CD4-positive, alpha-beta T cell treated with Interleukin-17A for 1 hour (primary cell): ENCODE measurements around the gene PHACTR3.

Source experiments
- DNase-seq: peaks from one replicate; pipeline ENCODE4 v3.0.0-alpha.2; 2020

PHACTR3 gene

DNA sequence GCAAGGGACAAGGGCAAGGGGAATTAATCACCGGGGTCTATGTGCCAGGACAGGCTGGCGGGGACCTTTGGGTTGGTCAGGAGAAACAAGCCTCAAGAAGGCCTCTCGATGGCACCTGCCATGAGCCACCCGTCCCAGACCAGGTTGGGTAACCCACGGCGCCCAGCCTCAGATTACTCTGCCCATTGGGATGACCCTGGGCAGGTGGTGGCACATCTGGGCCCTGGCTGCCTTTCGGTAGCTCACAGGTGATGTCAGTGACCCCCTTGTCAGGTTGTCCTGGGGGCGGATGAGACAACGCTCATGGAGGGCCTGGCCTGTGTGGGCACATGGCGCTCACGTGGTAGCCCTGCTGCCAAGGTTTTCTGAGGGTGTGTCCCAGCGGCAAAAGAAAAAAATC, 176.9 kb downstream of the PHACTR3 start:
- no peak for DNase-seq

DNA sequence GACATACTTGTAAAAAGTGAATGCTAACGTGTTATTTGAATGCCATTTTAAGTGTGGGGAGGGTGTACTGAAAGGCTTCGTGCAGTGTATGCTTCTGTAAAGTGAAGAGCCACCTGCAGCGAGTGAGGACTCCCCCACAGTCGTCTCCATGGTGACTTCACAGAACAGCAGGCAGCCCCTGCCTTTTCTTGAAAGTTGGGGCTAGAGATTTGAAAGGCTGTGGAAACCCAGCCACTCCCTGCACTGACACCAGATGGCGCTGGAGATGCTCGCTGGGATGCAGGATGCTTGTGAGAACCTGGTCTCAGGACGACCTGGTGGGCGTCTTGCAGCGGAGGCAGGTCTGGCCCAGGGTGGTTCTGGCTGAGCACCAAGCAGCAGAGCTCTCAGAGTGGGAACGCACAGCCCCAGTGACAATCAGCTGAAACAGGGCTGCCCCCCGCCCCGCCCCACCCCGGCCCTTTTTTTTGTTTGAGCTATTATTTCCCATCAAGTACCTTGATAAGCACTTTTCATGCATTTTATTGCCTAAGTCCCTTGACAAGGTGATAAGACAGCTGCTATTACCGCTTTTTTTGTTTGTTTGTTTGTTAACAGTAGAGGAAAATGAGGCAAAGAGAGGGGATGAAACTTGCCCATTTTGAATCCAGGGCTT, 178.8 kb downstream of the PHACTR3 start:
- DNase-seq = no peak

DNA sequence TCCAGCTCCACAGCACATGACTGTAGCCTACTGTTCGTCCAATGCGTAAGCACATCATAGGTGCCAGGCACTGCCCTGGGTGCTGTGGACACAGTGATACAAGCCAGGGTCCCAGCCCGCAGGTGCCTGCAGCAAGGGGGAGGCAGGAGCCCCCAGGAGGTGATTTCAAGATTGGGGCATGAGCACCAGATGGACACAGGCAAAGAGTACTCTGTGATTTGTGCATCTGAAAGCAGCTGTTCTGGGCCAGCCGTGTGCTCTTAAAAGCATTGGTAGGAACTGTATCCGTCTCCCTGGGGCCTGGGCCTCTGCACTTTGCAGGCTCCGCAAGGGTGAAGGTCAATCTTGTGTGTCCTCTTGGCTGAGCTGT, 179.3 kb downstream of the PHACTR3 start:
- DNase-seq = no peak

DNA sequence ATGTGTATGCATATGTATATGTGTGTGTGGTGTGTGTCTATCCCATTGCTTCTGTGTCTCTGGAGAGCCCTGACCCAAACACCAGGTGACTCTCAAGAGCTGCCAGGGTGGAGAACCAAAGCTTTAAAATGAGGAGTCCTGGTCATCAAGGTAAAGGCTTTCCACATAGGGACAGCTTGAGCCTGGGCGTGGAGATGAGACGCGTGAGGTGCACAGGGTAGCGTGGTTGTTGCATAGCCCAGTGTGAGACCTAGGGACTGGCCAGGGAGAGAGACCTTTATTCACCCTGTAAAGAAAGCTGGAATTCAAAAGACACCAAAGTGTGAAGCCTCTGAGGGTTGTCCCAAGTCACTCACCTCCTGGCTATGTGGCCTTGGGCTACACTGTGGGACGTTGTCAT, 180.0 kb downstream of the PHACTR3 start:
- DNase-seq = no peak

DNA sequence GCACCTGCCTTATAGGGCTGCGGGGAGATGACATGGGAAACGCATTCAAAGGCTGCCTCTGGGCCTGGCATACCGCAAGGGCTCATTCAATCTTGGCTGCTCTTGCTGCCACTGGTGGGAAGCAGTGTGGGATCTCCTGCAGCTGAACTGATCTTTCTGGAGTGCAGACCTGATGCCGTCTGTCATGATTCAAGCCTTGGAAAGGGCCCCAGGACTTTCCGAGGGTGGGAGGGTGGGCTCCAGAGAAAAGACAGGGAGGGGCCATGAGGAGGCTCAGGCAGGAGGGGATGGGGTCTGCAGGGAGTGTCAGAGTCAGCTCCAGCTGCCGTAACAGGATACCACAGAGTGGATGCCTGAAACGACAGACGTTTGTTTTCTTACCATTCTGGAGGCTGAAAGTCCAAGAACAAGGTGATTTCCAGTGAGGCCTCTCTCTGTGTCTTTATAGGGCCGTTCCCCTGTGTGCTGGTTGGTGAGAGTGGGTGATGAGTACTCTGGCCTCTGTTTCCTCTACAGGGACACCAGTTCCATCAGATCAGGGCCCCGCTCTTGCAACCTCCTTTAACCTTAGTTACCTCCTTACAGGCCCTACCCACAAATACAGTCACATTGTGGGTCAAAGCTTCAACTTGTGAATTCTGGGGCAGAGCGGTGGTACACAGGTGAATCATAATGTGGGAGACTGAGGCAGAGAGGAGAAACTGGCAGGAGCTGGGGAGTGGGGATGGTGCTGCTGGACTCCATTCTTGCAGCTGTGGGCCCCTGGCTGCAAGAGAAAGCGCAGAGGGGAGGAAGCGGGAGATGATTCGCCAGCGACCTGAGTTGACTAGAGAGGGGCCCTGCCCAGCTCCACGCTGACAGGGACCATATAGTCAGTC, 180.7 kb downstream of the PHACTR3 start:
- DNase-seq = no peak

DNA sequence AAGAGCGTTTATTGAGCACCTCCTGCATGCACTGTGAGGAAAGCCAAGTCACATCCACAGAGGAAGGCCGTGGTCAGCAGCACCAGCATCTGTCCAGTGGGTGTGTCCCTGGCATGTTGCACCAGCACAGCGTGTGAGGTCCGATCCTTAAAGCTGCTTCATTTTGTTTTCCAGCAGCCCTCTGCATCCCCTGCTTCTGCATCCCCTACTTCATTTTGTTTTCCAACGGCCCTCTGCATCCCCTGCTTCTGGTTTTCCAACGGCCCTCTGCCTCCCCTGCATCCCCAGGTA, 181.3 kb downstream of the PHACTR3 start:
- no peak for DNase-seq

DNA sequence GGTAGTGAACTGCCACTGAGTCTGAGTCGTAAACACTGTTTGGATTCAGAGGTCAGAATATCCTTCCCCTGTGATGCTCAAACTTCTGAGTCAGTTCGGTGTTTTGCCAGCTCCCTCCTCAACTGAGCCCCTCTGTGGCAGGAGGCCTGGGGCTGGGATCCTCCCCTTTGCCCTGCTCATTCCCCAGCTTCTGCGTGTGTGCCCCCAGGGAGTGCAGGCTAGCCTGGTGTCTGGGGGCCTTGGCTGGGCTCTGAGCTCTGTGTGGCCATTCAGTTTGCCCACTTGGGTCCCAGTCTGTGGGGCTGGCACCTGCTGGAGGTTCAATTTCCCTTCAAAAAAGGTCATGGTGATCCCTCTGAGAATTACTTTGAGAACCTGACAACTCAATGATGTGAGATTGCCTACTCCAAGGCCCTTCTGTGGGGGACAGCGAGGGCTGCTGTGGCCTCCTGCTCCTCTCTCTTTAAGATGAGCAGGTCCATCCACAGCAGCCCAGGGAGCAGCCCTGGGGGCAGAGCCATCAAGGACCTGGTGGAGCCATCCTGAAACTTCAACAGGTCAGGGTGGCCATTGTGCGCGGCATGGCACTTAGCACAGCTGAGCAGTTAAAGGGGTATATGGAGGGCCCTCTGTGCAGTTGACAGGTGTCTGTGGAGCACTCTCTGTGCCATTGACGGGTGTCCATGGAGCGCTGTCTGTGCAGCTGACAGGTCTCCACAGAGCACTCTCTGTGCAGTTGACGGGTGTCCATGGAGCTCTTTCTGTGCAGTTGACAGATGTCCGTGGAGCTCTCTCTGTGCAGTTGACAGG, 181.9 kb downstream of the PHACTR3 start:
- no peak for DNase-seq

DNA sequence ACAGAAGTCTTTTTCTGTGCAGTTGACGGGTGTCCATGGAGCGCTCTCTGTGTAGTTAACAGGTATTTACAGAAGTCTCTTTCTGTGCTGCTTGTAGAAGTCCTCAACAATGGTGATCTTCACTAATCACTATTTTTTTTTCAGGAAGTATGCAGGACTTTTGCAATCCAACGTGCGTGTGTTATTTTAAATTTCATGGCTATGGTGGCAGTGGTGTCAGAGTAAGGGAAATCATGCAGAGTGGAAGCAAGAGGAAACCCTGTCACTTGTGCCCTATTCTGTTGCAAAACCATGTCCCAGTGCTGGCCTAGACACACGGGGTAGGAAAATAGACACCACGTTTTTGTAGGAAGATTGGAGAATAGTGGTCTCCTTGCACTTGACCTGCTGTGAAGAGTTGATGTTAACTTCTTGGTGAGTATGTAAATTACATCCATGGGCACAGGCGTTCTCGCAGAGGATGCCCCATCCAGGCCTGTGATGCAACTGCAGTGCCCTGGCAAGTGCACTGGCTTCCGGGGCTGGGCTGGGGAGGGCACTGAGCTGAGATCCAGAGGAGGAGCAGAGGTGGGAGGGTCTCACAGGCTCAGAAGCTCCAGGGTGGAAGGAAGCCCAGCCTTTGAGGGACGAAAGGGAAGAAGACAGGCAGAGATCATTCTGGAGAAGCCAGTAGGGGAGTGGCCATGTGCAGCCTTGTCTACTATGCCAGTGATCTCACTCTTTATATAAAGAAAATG, 182.6 kb downstream of the PHACTR3 start:
- DNase-seq = no peak

DNA sequence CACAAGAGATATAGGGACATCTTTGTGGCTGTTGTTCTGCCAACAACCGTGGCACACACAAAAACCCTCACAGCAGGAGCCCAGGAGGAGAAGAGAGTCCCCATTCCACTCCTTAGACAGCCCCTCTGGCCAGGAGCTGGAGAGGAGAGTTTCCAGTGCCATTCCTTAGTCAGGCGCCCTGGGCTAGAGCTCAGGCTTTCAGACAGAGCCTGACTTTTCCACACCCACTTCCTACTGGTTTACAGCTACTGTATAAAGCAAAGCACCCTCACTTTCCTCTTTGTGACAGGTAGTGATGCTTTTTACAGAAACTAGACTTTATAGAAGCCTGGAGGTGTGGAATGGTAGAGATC, 183.2 kb downstream of the PHACTR3 start:
- no peak for DNase-seq

DNA sequence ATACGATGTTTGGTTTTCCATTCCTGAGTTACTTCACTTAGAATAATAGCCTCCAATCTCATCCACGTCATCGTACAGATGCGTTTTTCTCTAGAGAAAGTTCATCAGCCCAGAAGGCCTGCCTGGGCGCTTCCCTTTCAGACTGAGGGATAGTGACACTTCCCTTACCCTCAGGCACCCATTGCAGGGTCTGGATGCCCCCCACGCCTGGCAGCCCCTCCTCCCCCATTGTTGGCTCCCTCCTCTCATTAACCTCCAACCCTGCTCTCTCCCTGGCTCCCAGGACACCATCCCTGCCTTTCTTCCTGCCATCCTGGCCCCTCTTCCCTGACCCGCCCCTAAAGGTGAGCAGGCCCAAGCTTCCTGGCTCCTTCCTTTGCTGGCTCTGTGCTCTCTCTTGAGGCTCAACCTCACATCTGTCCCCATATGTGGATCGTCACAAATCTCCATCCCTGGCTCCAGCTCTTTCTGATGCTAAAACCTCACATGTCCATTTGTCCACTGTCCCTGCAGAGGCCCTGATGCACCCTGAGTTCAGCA, 183.9 kb downstream of the PHACTR3 start:
- DNase-seq = no peak

DNA sequence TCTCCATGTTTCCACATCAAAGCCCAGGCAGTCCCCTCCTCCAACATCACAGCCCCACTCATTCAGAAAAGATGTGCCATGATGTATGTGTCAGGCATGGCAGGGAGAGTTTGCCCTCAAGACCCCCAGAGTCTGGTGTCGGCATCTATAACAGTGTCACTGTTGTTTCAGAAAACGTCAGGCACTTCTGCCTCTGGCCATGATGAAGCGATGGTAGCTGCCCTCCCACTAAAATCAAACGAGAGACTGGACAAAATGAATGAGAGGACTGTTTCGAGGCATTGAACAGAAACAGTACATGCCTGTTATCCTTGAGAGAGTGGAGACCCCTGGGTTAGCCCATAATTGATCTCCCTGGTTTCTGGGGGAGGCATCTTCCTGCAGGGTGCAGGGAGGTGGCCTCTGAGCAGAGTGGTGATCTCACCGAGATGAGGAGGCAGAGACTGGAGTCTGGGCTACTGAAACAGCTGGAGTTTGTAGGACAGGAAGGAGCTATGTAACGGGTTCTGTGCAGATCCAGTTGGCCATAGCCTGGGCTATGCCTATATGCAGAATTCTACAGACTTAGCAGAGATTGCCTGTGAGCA, 184.6 kb downstream of the PHACTR3 start:
- no peak for DNase-seq

DNA sequence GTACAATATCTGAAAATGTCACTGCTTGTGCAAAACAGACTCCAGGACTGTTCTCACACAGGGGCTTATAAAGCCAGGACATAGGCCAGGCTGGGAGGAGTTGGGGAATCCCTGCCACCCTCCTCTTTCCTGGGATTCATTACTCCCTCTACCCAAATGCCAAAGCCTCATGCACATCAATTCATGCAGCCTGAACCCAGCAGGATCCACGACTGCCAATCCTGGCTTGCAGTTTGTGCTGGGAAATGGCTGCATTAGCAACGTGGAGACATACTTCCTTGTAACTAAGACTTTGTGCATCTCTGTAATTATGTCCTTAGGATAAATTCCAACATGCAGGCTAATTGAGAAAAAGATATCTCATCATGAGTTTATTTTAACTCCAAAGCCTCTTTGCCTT, 185.3 kb downstream of the PHACTR3 start:
- no peak for DNase-seq

DNA sequence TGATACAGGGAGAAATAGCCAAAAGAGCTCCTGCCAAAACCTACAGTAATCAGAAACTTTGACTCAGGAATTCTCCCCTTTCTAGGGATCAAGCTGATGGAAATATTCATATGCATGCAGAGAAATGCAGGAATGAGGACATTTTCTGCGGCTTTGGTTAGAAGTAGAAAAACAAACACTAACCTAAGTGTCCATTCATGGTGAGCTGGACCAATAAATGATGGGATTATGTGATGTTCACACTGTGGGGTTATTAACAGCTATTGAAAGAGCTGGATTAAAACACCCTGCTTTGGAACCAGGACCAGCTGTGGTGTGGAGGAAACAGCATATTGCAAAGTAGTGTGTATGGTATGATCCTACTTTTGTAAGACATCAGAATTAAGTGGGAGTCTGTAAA, 186.0 kb downstream of the PHACTR3 start:
- no peak for DNase-seq

DNA sequence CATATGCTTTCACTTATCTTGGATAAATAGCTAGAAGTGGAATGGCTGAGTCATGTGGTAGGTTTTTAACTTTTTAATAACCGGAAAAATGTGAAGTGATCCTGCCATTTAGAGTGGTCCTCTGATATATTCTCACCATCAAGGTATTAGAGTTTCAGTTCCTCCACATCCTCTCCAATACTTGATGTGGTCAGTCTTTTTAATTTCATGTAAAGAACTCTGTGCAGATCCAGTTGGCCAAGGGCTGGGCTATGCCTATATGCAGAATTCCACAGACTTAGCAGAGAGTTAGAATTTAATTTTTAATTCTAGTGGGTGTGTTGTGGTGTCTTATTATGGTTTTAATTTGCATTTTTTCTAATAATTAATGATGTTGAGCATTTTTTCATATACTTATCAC, 188.0 kb downstream of the PHACTR3 start:
- DNase-seq = no peak

DNA sequence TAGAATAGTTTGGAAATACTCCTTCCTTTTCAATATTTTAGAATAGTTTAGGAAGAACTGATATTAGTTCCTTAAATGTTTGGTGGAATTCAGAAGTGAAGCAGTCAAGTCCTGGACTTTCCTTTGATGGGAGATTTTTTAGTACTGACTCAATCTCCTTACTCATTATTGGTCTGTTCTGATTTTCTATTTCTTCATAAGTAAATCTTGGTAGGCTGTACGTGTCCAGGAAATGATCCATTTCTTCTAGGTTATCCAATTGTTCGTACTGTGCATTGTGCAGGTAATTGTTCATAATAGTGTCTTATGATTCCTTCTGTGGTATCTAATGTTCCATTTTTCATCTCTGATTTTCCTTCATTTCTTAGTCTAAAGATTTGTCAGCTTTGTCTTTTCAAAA, 190.2 kb downstream of the PHACTR3 start:
- no peak for DNase-seq

DNA sequence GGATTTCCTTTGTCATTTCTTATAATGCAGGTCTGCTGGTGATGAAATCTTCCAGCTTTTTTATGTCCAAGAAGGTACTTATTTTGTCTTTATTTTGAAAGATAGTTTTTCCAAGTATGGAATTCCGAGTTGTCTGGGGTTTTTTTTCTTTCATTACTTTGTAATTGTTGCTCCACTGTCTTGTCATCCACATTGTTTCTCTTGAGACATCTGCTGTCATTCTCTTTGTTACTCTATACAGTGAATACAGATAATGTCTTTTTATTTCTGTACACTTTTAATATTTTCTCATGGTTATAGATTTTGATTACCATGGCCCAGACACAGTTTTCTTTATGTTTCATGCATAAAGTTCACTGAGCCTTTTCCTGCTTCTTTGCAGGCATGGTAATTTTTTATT, 196.0 kb downstream of the PHACTR3 start:
- no peak for DNase-seq

DNA sequence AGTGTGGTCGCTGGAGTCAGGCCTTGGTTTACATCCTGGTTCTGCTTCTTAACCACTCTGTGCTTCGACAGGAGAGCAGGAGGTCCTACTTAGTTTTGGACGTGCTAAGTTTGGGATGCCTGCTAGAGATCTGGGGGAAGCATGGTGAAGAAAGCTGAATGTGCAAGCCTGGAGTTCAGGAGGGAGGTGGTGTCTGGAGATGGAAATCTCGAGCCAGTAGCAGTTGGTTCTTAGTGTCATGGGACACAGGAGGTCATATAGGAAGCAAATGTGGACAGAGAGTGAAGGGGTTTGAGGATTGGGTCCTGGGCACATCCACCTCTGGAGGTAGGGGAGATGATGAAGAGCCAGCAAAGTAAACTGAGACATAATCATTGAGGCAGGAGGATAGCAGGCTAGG, 197.7 kb downstream of the PHACTR3 start:
- no peak for DNase-seq

DNA sequence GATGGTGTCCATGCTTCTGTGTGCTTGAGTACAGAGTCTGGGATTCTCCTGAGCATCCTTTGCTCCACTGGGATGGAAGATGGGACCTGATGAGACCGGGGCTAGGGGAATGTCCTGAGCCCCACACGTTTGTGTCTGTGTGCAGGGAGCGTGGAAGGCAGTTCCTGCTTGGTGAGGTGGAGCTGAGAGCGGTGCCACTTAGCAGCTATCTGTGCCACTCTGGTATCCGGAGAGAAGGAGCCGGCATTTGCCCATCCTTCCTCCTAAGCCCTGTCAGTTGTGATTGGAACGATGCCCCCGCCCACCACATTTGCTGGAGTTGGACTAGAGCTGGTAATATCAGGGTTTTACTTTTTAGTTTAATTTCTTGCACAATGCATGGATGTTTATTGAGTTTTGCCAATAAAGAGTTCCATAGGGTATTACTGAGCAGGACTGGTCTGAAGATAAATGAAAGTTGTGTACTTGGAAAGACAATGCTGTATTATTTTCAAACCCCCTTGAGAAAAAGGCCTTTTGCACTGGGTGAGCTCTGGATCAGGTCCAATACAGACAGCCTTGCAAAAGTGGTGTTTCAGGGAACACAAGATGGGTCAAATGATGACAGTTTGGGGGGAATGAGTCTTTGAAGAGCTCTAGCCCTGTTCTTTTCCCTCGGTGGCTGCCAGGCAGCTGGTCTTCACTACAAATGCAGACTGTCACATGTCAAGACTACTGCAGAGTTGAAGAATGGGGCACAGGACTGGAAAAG, 198.3 kb downstream of the PHACTR3 start:
- DNase-seq = no peak

DNA sequence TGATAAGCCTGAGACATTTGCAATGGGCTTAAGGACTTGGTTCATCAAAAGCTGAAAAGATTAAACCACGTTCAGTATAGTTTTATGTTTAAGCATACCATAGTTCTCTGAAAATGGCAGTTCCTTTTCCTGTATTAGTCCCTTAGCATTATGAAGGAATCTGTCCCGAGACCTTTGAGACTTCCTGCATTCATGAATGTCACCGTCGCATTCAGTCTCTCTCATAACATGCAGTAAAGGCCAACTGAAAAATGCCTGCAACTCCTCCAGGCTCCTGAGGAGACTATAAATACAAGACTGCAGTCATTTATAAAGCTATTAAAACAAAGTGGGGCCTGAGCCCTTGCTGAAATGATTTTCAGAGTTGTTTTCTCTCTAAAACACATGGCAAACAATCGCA, 200.0 kb downstream of the PHACTR3 start:
- no peak for DNase-seq

DNA sequence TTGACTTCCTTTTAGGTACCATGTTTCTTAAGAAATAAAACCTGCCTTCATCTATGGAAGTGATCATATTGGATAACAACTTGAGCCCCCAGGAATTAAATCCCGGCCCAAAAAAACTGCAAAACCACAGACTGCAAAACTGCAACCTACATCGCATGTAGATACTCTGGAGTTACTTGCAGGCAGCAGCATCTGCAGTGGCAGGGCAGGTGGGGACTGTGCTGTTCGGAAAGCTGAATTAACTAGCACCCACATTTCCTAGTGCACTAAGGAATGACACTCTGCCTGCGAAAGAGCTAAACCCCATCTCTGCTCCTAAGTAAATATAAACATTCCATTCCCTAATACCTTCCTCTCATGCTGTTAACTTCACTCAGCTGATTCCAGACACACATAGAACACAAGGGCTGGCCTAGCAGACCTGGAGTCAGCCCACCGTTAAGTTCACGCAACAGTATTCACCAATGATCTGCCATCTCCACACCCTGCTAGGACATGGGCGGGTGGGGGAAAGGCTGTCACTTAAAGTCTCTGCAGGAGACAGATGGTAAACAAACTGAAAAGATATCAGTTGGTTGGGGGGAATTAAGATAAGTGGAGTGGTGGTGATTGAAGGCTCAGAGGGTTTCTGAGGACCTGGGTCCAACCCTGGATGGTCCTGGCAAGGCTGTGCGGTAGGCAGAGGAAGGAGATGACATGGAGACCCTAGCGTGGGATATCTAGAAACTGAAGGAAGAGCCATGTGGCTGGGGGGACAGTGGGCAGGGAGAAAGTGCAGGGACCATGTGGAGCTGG, 200.7 kb downstream of the PHACTR3 start:
- no peak for DNase-seq
